Loucy (cell line): ENCODE data around the gene UBE2Q1.

Experiments
- CTCF ChIP-seq: fragments of 200-600 bp; sonication (generic); conservative IDR thresholded peaks from 2 replicates; pipeline ENCODE4 v1.5.1; 2014; ENCODE audit warnings: mild to moderate bottlenecking, antibody characterized with exemption, low read length
- EZH2phosphoT487 ChIP-seq: fragments of 200-600 bp; IDR thresholded peaks from 2 replicates; pipeline ENCODE4 v1.6.1; 2018; ENCODE audit warnings: antibody characterized with exemption, mild to moderate bottlenecking, moderate library complexity, borderline replicate concordance

- no peak for TF ChIP-seq CTCF
- TF ChIP-seq EZH2phosphoT487, result no peak
Observed at GRCh38 chr1:154565876-154566275, 7.4 kb upstream of the UBE2Q1 start.
